HEK293 (cell line): ENCODE measurements around the gene MTMR2.

Experiments
- CTCF ChIA-PET: fragments of 350-600 bp; formaldehyde crosslinking; extraction: SDS; loops from one replicate; lab custom pipeline; 2021; ENCODE audit warnings: antibody characterized with exemption; lab: Yijun Ruan, JAX
- POLR2A ChIA-PET: fragments of 300-600 bp; formaldehyde crosslinking; extraction: SDS; loops from one replicate; lab custom pipeline; 2020; ENCODE audit warnings: antibody characterized with exemption, inconsistent platforms; lab: Yijun Ruan, JAX
- H3K27ac ChIP-seq: fragments of 200-500 bp; sonication (Bioruptor generic); 2 replicates; pipeline ENCODE4 v1.5.1; 2014; ENCODE audit warnings: low read depth, low read length, control low read depth, inconsistent platforms; ENCODE audit errors: extremely low read depth
- H3K36me3 ChIP-seq, 2 experiments: fragments of 200-500 bp in 1 of 2; sonication (Bioruptor generic) in 1 of 2; 1 replicate in 1 of 2; 2 replicates in 1 of 2; pipeline ENCODE4 v1.5.1; 2014 to 2017; ENCODE audit warnings: inconsistent platforms in 2 of 2, low read length in 2 of 2; ENCODE audit not compliant: control insufficient read depth in 2 of 2, insufficient read depth in 1 of 2
- H3K4me1 ChIP-seq: fragments of 200-500 bp; sonication (Bioruptor generic); 2 replicates; pipeline ENCODE4 v1.5.1; 2014; ENCODE audit warnings: mild to moderate bottlenecking, low read length, inconsistent platforms; ENCODE audit not compliant: control insufficient read depth, insufficient read depth
- H3K4me3 ChIP-seq: 2 replicates; pipeline ENCODE4 v1.5.1; 2011; ENCODE audit warnings: low read depth, mild to moderate bottlenecking, control low read depth, low read length, moderate library complexity
- H3K9me3 ChIP-seq: fragments of 200-500 bp; sonication (Bioruptor generic); 2 replicates; pipeline ENCODE4 v1.5.1; 2014; ENCODE audit warnings: low read depth, low read length, inconsistent platforms; ENCODE audit not compliant: control insufficient read depth, insufficient read depth
- EGR2 ChIP-seq: fragments of 450-650 bp; formaldehyde crosslinking; IDR thresholded peaks from 2 replicates; pipeline ENCODE4 v1.5.1; 2016; ENCODE audit warnings: low read depth, missing biosample characterization, missing genetic modification characterization
- GLIS1 ChIP-seq: fragments of 450-650 bp; formaldehyde crosslinking; IDR thresholded peaks from 2 replicates; pipeline ENCODE4 v1.5.1; 2016; ENCODE audit warnings: missing biosample characterization, missing genetic modification characterization
- MEIS1 ChIP-seq: sonication (generic); formaldehyde crosslinking; IDR thresholded peaks from 2 replicates; pipeline ENCODE4 v1.8.1; 2022; ENCODE audit warnings: missing genetic modification reagents, mild to moderate bottlenecking, borderline replicate concordance
- REST ChIP-seq: fragments of 450-650 bp; formaldehyde crosslinking; IDR thresholded peaks from 2 replicates; pipeline ENCODE4 v1.5.1; 2016; ENCODE audit warnings: missing biosample characterization, missing genetic modification characterization
- SCRT1 ChIP-seq: fragments of 450-650 bp; formaldehyde crosslinking; IDR thresholded peaks from 2 replicates; pipeline ENCODE4 v1.5.1; 2016; ENCODE audit warnings: missing biosample characterization, missing genetic modification characterization, borderline replicate concordance
- TSHZ1 ChIP-seq: fragments of 450-650 bp; formaldehyde crosslinking; IDR thresholded peaks from 2 replicates; pipeline ENCODE4 v1.5.1; 2016; ENCODE audit warnings: missing biosample characterization, missing genetic modification characterization, borderline replicate concordance
- YY2 ChIP-seq: fragments of 450-650 bp; formaldehyde crosslinking; IDR thresholded peaks from 2 replicates; pipeline ENCODE4 v1.5.1; 2016; ENCODE audit warnings: missing biosample characterization, missing genetic modification characterization
- ZBTB1 ChIP-seq: fragments of 450-650 bp; formaldehyde crosslinking; IDR thresholded peaks from 2 replicates; pipeline ENCODE4 v1.5.1; 2016; ENCODE audit warnings: missing biosample characterization, missing genetic modification characterization
- ZBTB11 ChIP-seq: fragments of 450-650 bp; formaldehyde crosslinking; conservative IDR thresholded peaks from 2 replicates; pipeline ENCODE4 v1.5.1; 2016; ENCODE audit warnings: low read depth, missing biosample characterization, missing genetic modification characterization
- ZNF140 ChIP-seq: fragments of 450-650 bp; formaldehyde crosslinking; IDR thresholded peaks from 2 replicates; pipeline ENCODE4 v1.5.1; 2016; ENCODE audit warnings: missing biosample characterization, missing genetic modification characterization
- ZNF148 ChIP-seq: fragments of 450-650 bp; formaldehyde crosslinking; IDR thresholded peaks from 2 replicates; pipeline ENCODE4 v1.5.0; 2017; ENCODE audit warnings: missing biosample characterization, missing genetic modification characterization, borderline replicate concordance
- ZNF37A ChIP-seq: fragments of 450-650 bp; IDR thresholded peaks from 2 replicates; pipeline ENCODE4 v1.5.1; 2018; ENCODE audit warnings: missing biosample characterization, missing genetic modification characterization
- ZNF449 ChIP-seq: fragments of 450-650 bp; formaldehyde crosslinking; IDR thresholded peaks from 2 replicates; pipeline ENCODE4 v1.5.1; 2017; ENCODE audit warnings: missing biosample characterization, mild to moderate bottlenecking, missing genetic modification characterization, moderate library complexity
- ZNF473 ChIP-seq: fragments of 450-650 bp; formaldehyde crosslinking; IDR thresholded peaks from 2 replicates; pipeline ENCODE4 v1.5.1; 2017; ENCODE audit warnings: missing biosample characterization, missing genetic modification characterization
- ZNF529 ChIP-seq: fragments of 450-650 bp; formaldehyde crosslinking; IDR thresholded peaks from 2 replicates; pipeline ENCODE4 v1.5.1; 2017; ENCODE audit warnings: missing genetic modification characterization, missing biosample characterization; ENCODE audit not compliant: insufficient replicate concordance
- ZNF560 ChIP-seq: fragments of 450-650 bp; formaldehyde crosslinking; IDR thresholded peaks from 2 replicates; pipeline ENCODE4 v1.5.1; 2017; ENCODE audit warnings: missing biosample characterization, missing genetic modification characterization, borderline replicate concordance
- ZNF639 ChIP-seq: fragments of 450-650 bp; formaldehyde crosslinking; IDR thresholded peaks from 2 replicates; pipeline ENCODE4 v1.5.1; 2016; ENCODE audit warnings: missing biosample characterization, missing genetic modification characterization
- ZNF677 ChIP-seq: fragments of 450-650 bp; IDR thresholded peaks from 2 replicates; pipeline ENCODE4 v1.5.0; 2018; ENCODE audit warnings: missing biosample characterization, mild to moderate bottlenecking, missing genetic modification characterization, moderate library complexity
- ZNF704 ChIP-seq: fragments of 450-650 bp; formaldehyde crosslinking; IDR thresholded peaks from 2 replicates; pipeline ENCODE4 v1.5.1; 2016; ENCODE audit warnings: missing biosample characterization, missing genetic modification characterization
- ZSCAN30 ChIP-seq: fragments of 450-650 bp; IDR thresholded peaks from 2 replicates; pipeline ENCODE4 v1.5.1; 2018; ENCODE audit warnings: missing biosample characterization, mild to moderate bottlenecking, missing genetic modification characterization, moderate library complexity

The MTMR2 gene

GRCh38 chr11:95850137-95850536 is 73.8 kb downstream of the MTMR2 start:
- H3K27ac ChIP-seq: no peak overlapping the region
- no peaks in the 10 kb centered on the region for H3K9me3 ChIP-seq
- TF ChIP-seq SCRT1 (tag by site-specific recombination) (no peak), ZBTB11 (no peak), TSHZ1 (no peak), ZBTB1 (tag by site-specific recombination) (no peak), ZNF529 (no peak), ZNF140 (no peak), ZNF639 (tag by site-specific recombination) (no peak), GLIS1 (tag by site-specific recombination) (no peak), ZNF148 (tag by site-specific recombination) (no peak), MEIS1 (CRISPR knock-in tag) (no peak), REST (tag by site-specific recombination) (no peak), ZSCAN30 (tag by site-specific recombination) (no peak), EGR2 (tag by site-specific recombination) (no peak), YY2 (no peak), ZNF560 (tag by site-specific recombination) (no peak), ZNF704 (tag by site-specific recombination) (no peak), ZNF677 (tag by site-specific recombination) (no peak), ZNF37A (tag by site-specific recombination) (no peak), ZNF449 (no peak), ZNF473 (tag by site-specific recombination) (no peak)
- TF ChIP-seq, all 188 proteins: peak for 0
- Histone ChIP-seq H3K36me3 (peaks cover 10 to 33% of the 10 kb centered on the region in 2 experiments), H3K4me1 (no peaks in the 10 kb centered on the region), H3K4me3 (no peak overlapping the region)
- CTCF ChIA-PET: interaction anchor here (1.0 to 2.5 kb wide), 12 partner anchors 10 to 578 kb away, joined by 3 to 20 read pairs (median 6); partner anchors contain the start of gene MAML2
- POLR2A ChIA-PET: no interaction called here
